Endodermal cell (in vitro differentiated cells): Measurements from ENCODE around the gene FILIP1. TPM values are rescaled to one million over a fixed set of nuclear protein-coding genes. Genes with fewer than 3 reads are reported as not detected.

Experiments
- DNase-seq: peaks from one replicate; pipeline ENCODE4 v3.0.0-alpha.2; 2017
- H3K27ac ChIP-seq: 2 replicates; pipeline ENCODE4 v1.5.1; 2013; ENCODE audit warnings: mild to moderate bottlenecking, low read depth, low read length, moderate library complexity
- H3K27me3 ChIP-seq: 2 replicates; pipeline ENCODE4 v1.6.1; 2013; ENCODE audit warnings: mild to moderate bottlenecking, low read length, moderate library complexity; ENCODE audit not compliant: insufficient read depth, control insufficient read depth, poor library complexity, severe bottlenecking
- H3K36me3 ChIP-seq: 2 replicates; pipeline ENCODE4 v1.7.0; 2013; ENCODE audit warnings: mild to moderate bottlenecking, low read length, moderate library complexity; ENCODE audit not compliant: control insufficient read depth, insufficient read depth
- H3K4me1 ChIP-seq: one replicate; pipeline ENCODE4 v1.7.0; 2013; ENCODE audit warnings: low read length; ENCODE audit not compliant: control insufficient read depth, insufficient read depth
- H3K4me3 ChIP-seq: 2 replicates; pipeline ENCODE4 v1.5.1; 2013; ENCODE audit warnings: mild to moderate bottlenecking, low read length, moderate library complexity
- H3K9ac ChIP-seq: 2 replicates; pipeline ENCODE4 v1.6.1; 2013; ENCODE audit warnings: mild to moderate bottlenecking, low read length, moderate library complexity; ENCODE audit not compliant: poor library complexity, severe bottlenecking; ENCODE audit errors: extremely low read depth
- H3K9me3 ChIP-seq: 2 replicates; pipeline ENCODE4 v1.6.1; 2013; ENCODE audit warnings: mild to moderate bottlenecking, low read length, moderate library complexity; ENCODE audit not compliant: control insufficient read depth
- H3K27ac Mint-ChIP-seq: 2 replicates; pipeline ENCODE4 v1.8.0; 2020; ENCODE audit warnings: mixed read lengths
- H3K27me3 Mint-ChIP-seq: 2 replicates; pipeline ENCODE4 v1.8.0; 2021; ENCODE audit warnings: mild to moderate bottlenecking, mixed read lengths; ENCODE audit not compliant: insufficient read depth
- H3K36me3 Mint-ChIP-seq: 2 replicates; pipeline ENCODE4 v1.8.0; 2020; ENCODE audit warnings: low read depth, mixed read lengths
- H3K4me1 Mint-ChIP-seq: 2 replicates; pipeline ENCODE4 v1.8.0; 2020; ENCODE audit warnings: mixed read lengths
- H3K4me3 Mint-ChIP-seq: 2 replicates; pipeline ENCODE4 v1.8.0; 2020; ENCODE audit warnings: mild to moderate bottlenecking, moderate library complexity, mixed read lengths
- H3K9me3 Mint-ChIP-seq: 2 replicates; pipeline ENCODE4 v1.8.0; 2020; ENCODE audit warnings: mild to moderate bottlenecking, mixed read lengths
- CTCF ChIP-seq: fragments of 200-600 bp; sonication (generic); conservative IDR thresholded peaks from 2 replicates; pipeline ENCODE4 v1.5.0; 2021; ENCODE audit warnings: antibody characterized with exemption, mild to moderate bottlenecking
- WGBS, 2 experiments: methylation state at CpG; one replicate each; pipeline versions ENCODE4 v1.1.5 to v1.1.7; 2013; ENCODE audit warnings: missing lambda C conversion rate in 2 of 2, mixed read lengths in 1 of 2; ENCODE audit not compliant: insufficient coverage in 1 of 2, insufficient read length in 1 of 2; 5-methylcytosine and 5-hydroxymethylcytosine counted together
- total RNA-seq, 2 donors: library from RNA; stranded (reverse); fragmentation: NEBNext Ultra II Directional in 1 of 2; extraction: Animal tissue kit (Norgen Biotek cat#: 25700) in 1 of 2; gene quantifications; 2 replicates in 1 of 2; 3 replicates in 1 of 2; pipeline ENCODE4 v1.2.1, GENCODE V29; 2021

FILIP1 gene
- total RNA-seq, 2 donors from 2014 or later, result 0.35 TPM

GRCh38 chr6:75391276-75391675 is 102.3 kb downstream of the FILIP1 start:
- Histone ChIP-seq H3K27me3 (no peaks in the 10 kb centered on the region), H3K9me3 (peaks cover 13% of the 10 kb centered on the region), H3K9ac (no peak overlapping the region), H3K36me3 (no peaks in the 10 kb centered on the region), H3K27ac (no peak overlapping the region), H3K4me3 (no peak overlapping the region), H3K4me1 (peaks cover 13% of the 10 kb centered on the region)
- Mint-ChIP-seq H3K4me1 (peaks cover 13% of the 10 kb centered on the region), H3K27me3 (no peaks in the 10 kb centered on the region), H3K9me3 (peaks cover 3% of the 10 kb centered on the region), H3K4me3 (no peak overlapping the region), H3K27ac (no peak overlapping the region), H3K36me3 (no peaks in the 10 kb centered on the region)
- DNase-seq, result no peak
- no peak for TF ChIP-seq CTCF
- WGBS, 2 experiments, result 83 to 93% methylated on average over 1 of the region's 1 CpG

- Mint-ChIP-seq H3K4me3 (no peak overlapping the region), H3K27me3 (no peaks in the 10 kb centered on the region), H3K4me1 (peaks cover 8% of the 10 kb centered on the region), H3K27ac (no peak overlapping the region), H3K36me3 (no peaks in the 10 kb centered on the region), H3K9me3 (peaks cover 3% of the 10 kb centered on the region)
- 92 to 95% methylated on average over 4 to 8 of the region's 8 CpGs for WGBS, 2 experiments
- Histone ChIP-seq H3K27me3 (no peaks in the 10 kb centered on the region), H3K4me3 (no peak overlapping the region), H3K9ac (no peak overlapping the region), H3K27ac (no peak overlapping the region), H3K9me3 (no peaks in the 10 kb centered on the region), H3K36me3 (no peaks in the 10 kb centered on the region), H3K4me1 (no peaks in the 10 kb centered on the region)
- no peak for TF ChIP-seq CTCF
- no peak for DNase-seq
Observed at GRCh38 chr6:75386050-75386770, 107.4 kb downstream of the FILIP1 start.

- H3K27me3 ChIP-seq, result no peaks in the 10 kb centered on the region
- Mint-ChIP-seq H3K4me1 (peaks cover 13% of the 10 kb centered on the region), H3K4me3 (no peak overlapping the region), H3K27me3 (no peaks in the 10 kb centered on the region), H3K36me3 (no peaks in the 10 kb centered on the region), H3K9me3 (peaks cover 3% of the 10 kb centered on the region), H3K27ac (no peak overlapping the region)
- no peak for TF ChIP-seq CTCF
- no peak overlapping the region for H3K9ac ChIP-seq
- no peaks in the 10 kb centered on the region for H3K36me3 ChIP-seq
- no peak for DNase-seq
- no peaks in the 10 kb centered on the region for H3K9me3 ChIP-seq
- H3K4me3 ChIP-seq, result no peak overlapping the region
- H3K4me1 ChIP-seq, result no peaks in the 10 kb centered on the region
- no peak overlapping the region for H3K27ac ChIP-seq
Observed at GRCh38 chr6:75384116-75384515, 109.5 kb downstream of the FILIP1 start.
